DND-41 (cell line): ENCODE results near the gene RCAN2.

Experiments used
- ATAC-seq: fragments of 200-7000 bp; cut with Tn5 transposase; 3 replicates; pipeline ENCODE4 v1.9.1; 2021; ENCODE audit warnings: low read depth; ENCODE audit not compliant: insufficient read depth
- DNase-seq: peaks from one replicate; pipeline ENCODE4 v3.0.0-alpha.2; 2020
- H2AFZ ChIP-seq: 2 replicates; pipeline ENCODE4 v1.6.0; 2012; ENCODE audit warnings: low read depth, low read length
- H3K27ac ChIP-seq: 2 replicates; pipeline ENCODE4 v1.5.1; 2012; ENCODE audit warnings: low read length, inconsistent platforms
- H3K27me3 ChIP-seq: fragments of 200-600 bp; sonication (generic); 2 replicates; pipeline ENCODE4 v1.6.0; 2012; ENCODE audit warnings: low read length, mild to moderate bottlenecking, inconsistent platforms; ENCODE audit not compliant: insufficient read depth, poor library complexity
- H3K36me3 ChIP-seq: 2 replicates; pipeline ENCODE4 v1.5.1; 2012; ENCODE audit warnings: low read length, inconsistent platforms; ENCODE audit not compliant: insufficient read depth
- H3K4me1 ChIP-seq: 2 replicates; pipeline ENCODE4 v1.5.1; 2012; ENCODE audit warnings: mild to moderate bottlenecking, low read length; ENCODE audit not compliant: insufficient read depth
- H3K4me2 ChIP-seq: 2 replicates; pipeline ENCODE4 v1.6.0; 2012; ENCODE audit warnings: mild to moderate bottlenecking, moderate library complexity, low read length, inconsistent platforms; ENCODE audit not compliant: insufficient read depth
- H3K4me3 ChIP-seq, 2 experiments: fragments of 200-600 bp in 1 of 2; shearing (Covaris generic) in 1 of 2; 2 replicates each; pipeline ENCODE4 v1.5.1; 2012 to 2016; ENCODE audit warnings: inconsistent platforms in 2 of 2, low read length in 2 of 2, mild to moderate bottlenecking in 2 of 2, low read depth in 1 of 2, moderate library complexity in 1 of 2
- H3K79me2 ChIP-seq: 2 replicates; pipeline ENCODE4 v1.6.0; 2012; ENCODE audit warnings: low read length, inconsistent platforms; ENCODE audit not compliant: insufficient read depth
- H3K9ac ChIP-seq: 2 replicates; pipeline ENCODE4 v1.6.0; 2012; ENCODE audit warnings: low read depth, mild to moderate bottlenecking, inconsistent platforms, low read length, moderate library complexity
- H3K9me3 ChIP-seq: 2 replicates; pipeline ENCODE4 v1.5.1; 2012; ENCODE audit warnings: low read length, moderate library complexity, mild to moderate bottlenecking, inconsistent platforms; ENCODE audit not compliant: insufficient read depth, severe bottlenecking
- H4K20me1 ChIP-seq: 2 replicates; pipeline ENCODE4 v1.6.0; 2012; ENCODE audit warnings: low read length; ENCODE audit not compliant: insufficient read depth
- EZH2 ChIP-seq: IDR thresholded peaks from 3 replicates; pipeline ENCODE4 v1.6.1; 2012; ENCODE audit warnings: borderline replicate concordance, low read depth, mild to moderate bottlenecking, moderate library complexity, low read length, inconsistent platforms; ENCODE audit not compliant: severe bottlenecking
- TF ChIP-seq, protein P1 (sequence below): IDR thresholded peaks from 2 replicates; pipeline ENCODE4 v1.5.1; 2012; ENCODE audit warnings: borderline replicate concordance, low read length, moderate library complexity, mild to moderate bottlenecking; ENCODE audit not compliant: poor library complexity, severe bottlenecking; ENCODE audit errors: extremely low read depth

RCAN2 gene

DNA sequence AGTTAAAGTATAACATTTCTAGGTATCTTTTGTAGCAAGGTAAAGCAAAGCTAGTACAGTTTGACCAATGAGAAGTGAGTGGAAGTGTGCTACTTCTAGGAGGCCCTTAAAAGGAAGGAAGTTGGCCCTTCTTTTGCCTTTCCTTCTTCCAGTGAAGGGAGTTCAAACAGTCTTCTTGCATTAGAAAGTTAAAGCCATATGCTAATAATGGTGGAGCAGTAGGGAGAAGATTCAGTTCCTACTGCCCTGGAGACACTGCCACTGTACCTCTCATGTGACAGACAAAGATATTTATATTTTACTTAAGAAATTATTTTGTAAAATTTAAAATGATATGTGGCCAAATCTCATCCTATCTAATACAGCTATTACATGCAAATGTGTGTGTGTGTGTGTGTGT lies 26.0 kb upstream of the RCAN2 start:
- H3K27ac ChIP-seq = no peak overlapping the region
- ATAC-seq = no peak
- peaks cover 2% of the 10 kb centered on the region for H3K27me3 ChIP-seq

GRCh38 chr6:46513533-46513932 lies 22.3 kb upstream of the RCAN2 start:
- H3K9ac ChIP-seq = no peak overlapping the region
- TF ChIP-seq EZH2 = no peak
- TF ChIP-seq, protein P1, sequence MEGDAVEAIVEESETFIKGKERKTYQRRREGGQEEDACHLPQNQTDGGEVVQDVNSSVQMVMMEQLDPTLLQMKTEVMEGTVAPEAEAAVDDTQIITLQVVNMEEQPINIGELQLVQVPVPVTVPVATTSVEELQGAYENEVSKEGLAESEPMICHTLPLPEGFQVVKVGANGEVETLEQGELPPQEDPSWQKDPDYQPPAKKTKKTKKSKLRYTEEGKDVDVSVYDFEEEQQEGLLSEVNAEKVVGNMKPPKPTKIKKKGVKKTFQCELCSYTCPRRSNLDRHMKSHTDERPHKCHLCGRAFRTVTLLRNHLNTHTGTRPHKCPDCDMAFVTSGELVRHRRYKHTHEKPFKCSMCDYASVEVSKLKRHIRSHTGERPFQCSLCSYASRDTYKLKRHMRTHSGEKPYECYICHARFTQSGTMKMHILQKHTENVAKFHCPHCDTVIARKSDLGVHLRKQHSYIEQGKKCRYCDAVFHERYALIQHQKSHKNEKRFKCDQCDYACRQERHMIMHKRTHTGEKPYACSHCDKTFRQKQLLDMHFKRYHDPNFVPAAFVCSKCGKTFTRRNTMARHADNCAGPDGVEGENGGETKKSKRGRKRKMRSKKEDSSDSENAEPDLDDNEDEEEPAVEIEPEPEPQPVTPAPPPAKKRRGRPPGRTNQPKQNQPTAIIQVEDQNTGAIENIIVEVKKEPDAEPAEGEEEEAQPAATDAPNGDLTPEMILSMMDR = no peak
- H3K79me2 ChIP-seq = no peaks in the 10 kb centered on the region
- no peaks in the 10 kb centered on the region for H3K4me1 ChIP-seq
- H3K36me3 ChIP-seq = no peaks in the 10 kb centered on the region
- ATAC-seq (no peak), DNase-seq (no peak)
- H3K27ac ChIP-seq = no peak overlapping the region
- H3K9me3 ChIP-seq = no peaks in the 10 kb centered on the region
- H3K4me3 ChIP-seq = no peak overlapping the region
- H3K4me2 ChIP-seq = no peak overlapping the region
- no peak overlapping the region for H2AFZ ChIP-seq
- H4K20me1 ChIP-seq = no peaks in the 10 kb centered on the region
- H3K27me3 ChIP-seq = peaks cover 5% of the 10 kb centered on the region

More for the DNA sequence above, 26.0 kb upstream of the RCAN2 start:
- no peak overlapping the region for H3K9ac ChIP-seq
- no peak for DNase-seq
- no peak overlapping the region for H3K4me3 ChIP-seq
- no peaks in the 10 kb centered on the region for H3K4me1 ChIP-seq
- no peaks in the 10 kb centered on the region for H3K79me2 ChIP-seq
- no peak overlapping the region for H3K4me2 ChIP-seq
- no peaks in the 10 kb centered on the region for H3K36me3 ChIP-seq
- H3K9me3 ChIP-seq = no peaks in the 10 kb centered on the region
- H4K20me1 ChIP-seq = no peaks in the 10 kb centered on the region
- TF ChIP-seq EZH2 = no peak
- TF ChIP-seq, protein P1 = no peak
- no peak overlapping the region for H2AFZ ChIP-seq

DNA sequence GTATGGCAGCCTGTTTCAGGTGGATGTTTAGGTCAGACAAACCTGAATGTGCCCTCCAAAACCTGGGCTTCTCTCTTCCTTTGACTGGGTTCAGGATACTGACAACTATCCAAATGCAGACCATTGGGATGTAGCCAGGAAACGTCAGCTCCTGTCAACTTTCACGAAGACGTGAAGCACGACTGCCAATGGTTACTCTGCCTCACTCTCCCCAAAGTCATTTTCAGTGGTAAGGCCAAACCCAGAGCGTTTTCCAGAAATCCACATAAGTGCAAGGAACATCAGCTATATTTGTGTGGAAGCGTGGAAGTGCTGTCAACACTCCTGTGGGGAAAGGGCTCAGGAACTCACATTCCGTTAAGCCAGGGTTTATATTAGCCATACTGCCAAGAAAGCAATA lies 20.1 kb upstream of the RCAN2 start:
- no peak overlapping the region for H3K4me2 ChIP-seq
- H3K27me3 ChIP-seq = peaks cover 6% of the 10 kb centered on the region
- no peak overlapping the region for H3K9ac ChIP-seq
- H4K20me1 ChIP-seq = no peaks in the 10 kb centered on the region
- H3K79me2 ChIP-seq = no peaks in the 10 kb centered on the region
- no peak overlapping the region for H3K4me3 ChIP-seq
- H3K36me3 ChIP-seq = no peaks in the 10 kb centered on the region
- TF ChIP-seq, protein P1 = no peak
- no peak for TF ChIP-seq EZH2
- ATAC-seq = no peak
- no peak for DNase-seq
- no peak overlapping the region for H2AFZ ChIP-seq
- H3K4me1 ChIP-seq = no peaks in the 10 kb centered on the region
- H3K9me3 ChIP-seq = no peaks in the 10 kb centered on the region
- no peak overlapping the region for H3K27ac ChIP-seq

DNA sequence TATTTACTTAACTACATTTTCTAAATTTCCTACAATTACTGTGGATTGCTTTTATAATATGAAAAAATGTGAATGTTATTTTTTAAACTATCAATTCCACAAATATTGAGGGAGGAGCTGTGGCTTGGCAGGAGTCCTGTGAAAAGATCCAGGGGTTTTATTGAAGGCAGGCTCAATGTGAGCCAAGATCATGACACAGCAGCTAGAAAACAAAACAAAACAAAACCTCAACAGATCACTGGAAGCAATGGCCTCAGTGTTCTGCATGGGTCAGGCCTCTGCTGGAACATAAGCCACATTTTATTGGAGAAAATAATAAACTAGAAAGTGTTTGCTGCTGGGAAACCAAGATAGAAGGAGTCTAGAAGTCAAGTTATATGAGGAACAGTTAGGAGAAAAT lies 19.4 kb upstream of the RCAN2 start:
- TF ChIP-seq, protein P1 = no peak
- TF ChIP-seq EZH2 = no peak
- Histone ChIP-seq H3K9me3 (no peaks in the 10 kb centered on the region), H3K27ac (no peak overlapping the region)

More for the DNA sequence above, 19.4 kb upstream of the RCAN2 start:
- Histone ChIP-seq H3K79me2 (no peaks in the 10 kb centered on the region), H2AFZ (no peak overlapping the region), H3K4me2 (no peak overlapping the region), H3K4me3 (no peak overlapping the region), H3K4me1 (no peaks in the 10 kb centered on the region), H4K20me1 (no peaks in the 10 kb centered on the region), H3K36me3 (no peaks in the 10 kb centered on the region), H3K9ac (no peak overlapping the region), H3K27me3 (peaks cover 6% of the 10 kb centered on the region)
- ATAC-seq (no peak), DNase-seq (no peak)
